Measurements from ENCODE around the gene GREB1. TPM values are rescaled to one million over a fixed set of nuclear protein-coding genes. Genes with fewer than 3 reads are reported as not detected.

The GREB1 gene
- total RNA-seq, 1 experiment from 2014 or later: 0.37 TPM

DNA sequence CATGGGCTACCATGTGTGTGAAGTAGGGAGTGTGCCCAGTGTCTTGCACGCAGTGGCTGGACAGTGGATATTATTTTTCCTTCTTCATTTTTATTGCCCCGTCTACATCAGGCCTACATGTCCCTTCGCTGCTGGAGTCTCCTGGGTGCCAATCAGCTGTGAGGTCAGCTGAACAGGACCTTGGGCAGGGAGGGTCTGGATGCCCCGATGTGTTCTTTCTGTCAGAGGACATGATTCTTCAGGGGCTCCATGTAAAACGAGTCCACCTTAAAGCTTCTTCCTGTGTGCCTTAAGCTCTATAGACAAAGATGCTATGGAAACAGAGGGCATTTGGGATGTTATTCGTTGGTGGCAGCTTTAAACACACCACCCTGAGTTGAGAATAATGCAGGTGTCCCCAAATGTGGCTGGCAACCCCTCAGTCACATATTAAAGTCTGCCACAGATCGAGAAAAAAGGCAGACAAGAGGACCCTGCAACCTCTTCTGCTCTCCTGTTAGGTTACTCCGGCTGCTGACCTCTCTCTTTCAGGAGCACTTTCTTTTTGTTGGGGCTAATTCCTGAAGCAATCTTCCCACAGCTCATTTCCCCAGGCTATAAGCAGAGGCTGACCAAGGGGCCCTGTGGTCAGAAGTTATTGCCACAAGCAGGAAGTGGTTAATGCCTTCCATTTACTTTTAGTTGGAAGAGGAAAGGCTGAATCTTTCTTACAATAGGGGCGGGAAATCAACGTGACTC, 20.0 kb downstream of the GREB1 start:
- H3K4me2 ChIP-seq: peak overlapping the region; percentile 42
- TF ChIP-seq, protein P1, sequence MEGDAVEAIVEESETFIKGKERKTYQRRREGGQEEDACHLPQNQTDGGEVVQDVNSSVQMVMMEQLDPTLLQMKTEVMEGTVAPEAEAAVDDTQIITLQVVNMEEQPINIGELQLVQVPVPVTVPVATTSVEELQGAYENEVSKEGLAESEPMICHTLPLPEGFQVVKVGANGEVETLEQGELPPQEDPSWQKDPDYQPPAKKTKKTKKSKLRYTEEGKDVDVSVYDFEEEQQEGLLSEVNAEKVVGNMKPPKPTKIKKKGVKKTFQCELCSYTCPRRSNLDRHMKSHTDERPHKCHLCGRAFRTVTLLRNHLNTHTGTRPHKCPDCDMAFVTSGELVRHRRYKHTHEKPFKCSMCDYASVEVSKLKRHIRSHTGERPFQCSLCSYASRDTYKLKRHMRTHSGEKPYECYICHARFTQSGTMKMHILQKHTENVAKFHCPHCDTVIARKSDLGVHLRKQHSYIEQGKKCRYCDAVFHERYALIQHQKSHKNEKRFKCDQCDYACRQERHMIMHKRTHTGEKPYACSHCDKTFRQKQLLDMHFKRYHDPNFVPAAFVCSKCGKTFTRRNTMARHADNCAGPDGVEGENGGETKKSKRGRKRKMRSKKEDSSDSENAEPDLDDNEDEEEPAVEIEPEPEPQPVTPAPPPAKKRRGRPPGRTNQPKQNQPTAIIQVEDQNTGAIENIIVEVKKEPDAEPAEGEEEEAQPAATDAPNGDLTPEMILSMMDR (conservative IDR thresholded peaks at IDR 0.05): no peak
- no peak for TF ChIP-seq EZH2 (IDR thresholded peaks at IDR 0.05; ENCODE audit: low read depth)
- no peak overlapping the region; the same call in 1 of the 2 replicates for H2AFZ ChIP-seq
- peaks cover 21% of the 10 kb centered on the region for H3K4me1 ChIP-seq (replicated peaks; ENCODE audit: insufficient read depth)
- no peaks in the 10 kb centered on the region for H3K36me3 ChIP-seq (ENCODE audit: low read depth)
- peaks cover 10% of the 10 kb centered on the region; the same call in 1 of the 2 replicates for H3F3A ChIP-seq (ENCODE audit: insufficient read depth, low read depth)
- H4K20me1 ChIP-seq (ENCODE audit: insufficient read depth): no peaks in the 10 kb centered on the region; the same call in 1 of the 2 replicates
- BruUV-seq (replicated peaks): no TSS peak
- POLR2A ChIA-PET (ENCODE audit: unreplicated experiment): no interaction called here
- no peaks in the 10 kb centered on the region for H3K79me2 ChIP-seq (ENCODE audit: low read depth)
- H3K27me3 ChIP-seq (ENCODE audit: insufficient read depth, low read depth): peaks cover 87% of the 10 kb centered on the region
- CTCF ChIA-PET: no interaction called here
- intact Hi-C loops (cut with micrococcal nuclease; ENCODE audit: unreplicated experiment): no loop called here
- no peaks in the 10 kb centered on the region for H3K9me2 ChIP-seq (ENCODE audit: insufficient read depth)
- H3K27ac ChIP-seq: no peak overlapping the region
- no peak overlapping the region for H3K4me3 ChIP-seq
- no peaks in the 10 kb centered on the region for H3K9me3 ChIP-seq (ENCODE audit: insufficient read depth, low read depth)
- DNase-seq: peak; percentile 16 to 85

DNA sequence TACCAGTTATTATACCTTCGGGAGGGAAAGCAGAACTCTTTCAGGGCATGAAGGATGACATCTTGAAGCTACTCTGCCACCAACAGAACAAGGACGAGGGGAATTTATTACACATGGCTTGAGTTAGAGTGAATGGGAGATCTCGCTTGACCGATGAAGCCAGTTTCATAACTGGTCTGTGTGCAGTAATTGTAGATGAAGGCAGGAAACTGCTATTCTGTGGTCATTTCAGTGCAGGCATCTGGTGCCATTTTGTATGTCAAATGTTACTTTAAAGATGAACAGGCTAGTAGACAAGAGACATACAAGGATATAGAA, 20.5 kb downstream of the GREB1 start:
- no peak for DNase-seq
- no peak for TF ChIP-seq EZH2 (IDR thresholded peaks at IDR 0.05; ENCODE audit: low read depth)
- TF ChIP-seq, protein P1 (conservative IDR thresholded peaks at IDR 0.05): no peak
- Histone ChIP-seq H3K9me2 (ENCODE audit: insufficient read depth) (no peaks in the 10 kb centered on the region), H2AFZ (no peak overlapping the region; the same call in 1 of the 2 replicates), H3K27ac (no peak overlapping the region), H3K4me3 (no peak overlapping the region), H3K79me2 (ENCODE audit: low read depth) (no peaks in the 10 kb centered on the region), H4K20me1 (ENCODE audit: insufficient read depth) (no peaks in the 10 kb centered on the region; the same call in 1 of the 2 replicates), H3K36me3 (ENCODE audit: low read depth) (no peaks in the 10 kb centered on the region), H3K4me2 (peak overlapping the region; percentile 42), H3K27me3 (ENCODE audit: insufficient read depth, low read depth) (peaks cover 87% of the 10 kb centered on the region), H3K9me3 (ENCODE audit: insufficient read depth, low read depth) (no peaks in the 10 kb centered on the region), H3F3A (ENCODE audit: insufficient read depth, low read depth) (peaks cover 10% of the 10 kb centered on the region; the same call in 1 of the 2 replicates), H3K4me1 (replicated peaks; ENCODE audit: insufficient read depth) (peaks cover 21% of the 10 kb centered on the region)
- ChIA-PET CTCF (no interaction called here), POLR2A (ENCODE audit: unreplicated experiment) (no interaction called here)
- intact Hi-C loops (cut with micrococcal nuclease; ENCODE audit: unreplicated experiment): no loop called here
- no TSS peak for BruUV-seq (replicated peaks)

DNA sequence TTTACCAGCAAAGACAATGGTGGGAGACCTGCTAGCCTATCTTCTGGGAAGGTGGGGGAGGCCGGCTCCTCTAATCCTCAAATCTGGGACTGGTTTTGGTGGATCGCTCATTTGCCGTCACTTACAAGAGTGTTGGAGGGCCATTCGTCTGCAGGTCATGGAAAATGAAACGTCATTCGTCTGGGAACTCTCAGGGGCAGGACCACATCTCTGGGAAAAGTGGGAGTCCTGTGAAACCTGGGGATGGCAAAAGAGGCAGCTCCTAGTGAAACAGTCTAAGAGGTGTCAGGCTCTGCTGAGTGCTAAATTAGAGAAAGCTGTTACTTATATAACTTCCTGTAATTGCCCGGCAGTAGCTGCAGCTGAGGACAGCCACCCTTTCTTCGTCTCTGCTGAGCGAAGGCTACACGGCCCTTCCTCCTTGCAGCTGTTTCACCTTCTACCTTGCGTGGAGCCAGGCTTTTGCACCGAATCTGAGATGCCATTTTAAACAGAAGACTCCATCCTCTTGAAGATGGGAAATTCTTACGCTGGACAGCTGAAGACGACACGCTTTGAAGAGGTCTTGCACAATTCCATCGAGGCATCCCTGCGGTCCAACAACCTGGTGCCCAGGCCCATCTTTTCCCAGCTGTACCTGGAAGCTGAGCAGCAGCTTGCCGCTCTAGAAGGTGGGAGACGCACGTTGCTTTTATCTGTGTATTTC, 22.4 kb downstream of the GREB1 start:
- POLR2A ChIA-PET (ENCODE audit: unreplicated experiment): no interaction called here
- BruUV-seq (replicated peaks): no TSS peak
- H3K27ac ChIP-seq: no peak overlapping the region
- peaks cover 21% of the 10 kb centered on the region for H3K4me1 ChIP-seq (replicated peaks; ENCODE audit: insufficient read depth)
- H3K9me2 ChIP-seq (ENCODE audit: insufficient read depth): no peaks in the 10 kb centered on the region
- H4K20me1 ChIP-seq (ENCODE audit: insufficient read depth): no peaks in the 10 kb centered on the region; the same call in 1 of the 2 replicates
- peaks cover 10% of the 10 kb centered on the region; the same call in 1 of the 2 replicates for H3F3A ChIP-seq (ENCODE audit: insufficient read depth, low read depth)
- H3K9me3 ChIP-seq (ENCODE audit: insufficient read depth, low read depth): no peaks in the 10 kb centered on the region
- CTCF ChIA-PET: no interaction called here
- intact Hi-C loops (cut with micrococcal nuclease; ENCODE audit: unreplicated experiment): no loop called here
- H3K4me3 ChIP-seq: no peak overlapping the region
- H3K27me3 ChIP-seq (ENCODE audit: insufficient read depth, low read depth): peaks cover 80% of the 10 kb centered on the region
- H3K79me2 ChIP-seq (ENCODE audit: low read depth): no peaks in the 10 kb centered on the region
- no peak for TF ChIP-seq EZH2 (IDR thresholded peaks at IDR 0.05; ENCODE audit: low read depth)
- TF ChIP-seq, protein P1 (conservative IDR thresholded peaks at IDR 0.05): no peak
- no peak for DNase-seq
- no peak overlapping the region for H2AFZ ChIP-seq
- no peaks in the 10 kb centered on the region for H3K36me3 ChIP-seq (ENCODE audit: low read depth)
- H3K4me2 ChIP-seq: no peak overlapping the region
